Testis (tissue), 5 donors: ENCODE data around the gene MS4A15. TPM values are rescaled to one million over a fixed set of nuclear protein-coding genes. Genes with fewer than 3 reads are reported as not detected.
"Not testable (repeated sequence)": the region's sequence is repeated elsewhere in the genome, so short reads cannot be mapped to it uniquely, and the experiment has no call there.

Experiments
- DNase-seq: peaks from one replicate; pipeline ENCODE4 v3.0.0-alpha.2; 2019
- H3K27ac ChIP-seq, 2 donors: fragments of 200-600 bp; sonication (generic); one replicate each; pipeline ENCODE4 v1.5.1; 2019
- H3K27me3 ChIP-seq: fragments of 200-600 bp; sonication (generic); one replicate; pipeline ENCODE4 v1.5.1; 2019
- H3K36me3 ChIP-seq: fragments of 200-600 bp; sonication (generic); one replicate; pipeline ENCODE4 v1.5.1; 2017; ENCODE audit warnings: low read depth; ENCODE audit errors: missing control alignments
- H3K4me1 ChIP-seq: fragments of 200-600 bp; sonication (generic); one replicate; pipeline ENCODE4 v1.5.1; 2019
- H3K4me3 ChIP-seq, 2 donors: fragments of 200-600 bp; sonication (generic); one replicate each; pipeline ENCODE4 v1.5.1; 2017 to 2019
- H3K9me3 ChIP-seq: fragments of 200-600 bp; sonication (generic); one replicate; pipeline ENCODE4 v1.5.1; 2017
- POLR2A ChIP-seq: fragments of 450-650 bp; IDR thresholded peaks from one replicate; pipeline ENCODE4 v1.6.1; 2017; ENCODE audit warnings: antibody characterized with exemption, mild to moderate bottlenecking, moderate library complexity
- WGBS, 2 donors: methylation state at CpG; one replicate each; pipeline ENCODE4 v1.1.5; 2018; 5-methylcytosine and 5-hydroxymethylcytosine counted together
- intact Hi-C: fragments of 100-400 bp; cut with DNase I; formaldehyde crosslinking; loops from one replicate; pipeline ENCODE4 v1.15.1; 2023; ENCODE audit warnings: low total_unique reads
- long read RNA-seq, 2 donors: transcript quantifications; one replicate each; lab custom pipeline, GENCODE V29; 2026
- polyA plus RNA-seq: library from polyadenylated mRNA; stranded (reverse); fragments of 350-450 nt; fragmentation: Illumina TruSeq; extraction: RNeasy Lipid Tissue Mini Kit (QIAGEN cat#74804); gene quantifications from one replicate; pipeline ENCODE4 v1.2.3, GENCODE V29; 2014; ENCODE audit warnings: low read depth, low replicate concordance; ENCODE audit not compliant: insufficient read depth
- total RNA-seq, 2 donors: library from RNA; depleted of rRNA; stranded (reverse); fragments of >200 nt; gene quantifications; one replicate each; pipeline ENCODE4 v1.2.3, GENCODE V29; 2016
- TF ChIP-seq, protein P1 (sequence below), 3 experiments: fragments of 450-650 bp in 2 of 3; fragments of 200-600 bp in 1 of 3; sonication (generic) in 1 of 3; IDR thresholded peaks; one replicate each; pipeline ENCODE4 v1.5.1; 2016 to 2019; ENCODE audit warnings: antibody characterized with exemption in 3 of 3, mild to moderate bottlenecking in 2 of 3, moderate library complexity in 1 of 3

Gene MS4A15, protein sequence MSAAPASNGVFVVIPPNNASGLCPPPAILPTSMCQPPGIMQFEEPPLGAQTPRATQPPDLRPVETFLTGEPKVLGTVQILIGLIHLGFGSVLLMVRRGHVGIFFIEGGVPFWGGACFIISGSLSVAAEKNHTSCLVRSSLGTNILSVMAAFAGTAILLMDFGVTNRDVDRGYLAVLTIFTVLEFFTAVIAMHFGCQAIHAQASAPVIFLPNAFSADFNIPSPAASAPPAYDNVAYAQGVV
- under 1 TPM; 0.31 to 0.56 TPM for total RNA-seq
- polyA plus RNA-seq = 0.82 TPM
- long read RNA-seq, donor 1 = 0 reads
- long read RNA-seq, donor 2 = 0 reads

DNA sequence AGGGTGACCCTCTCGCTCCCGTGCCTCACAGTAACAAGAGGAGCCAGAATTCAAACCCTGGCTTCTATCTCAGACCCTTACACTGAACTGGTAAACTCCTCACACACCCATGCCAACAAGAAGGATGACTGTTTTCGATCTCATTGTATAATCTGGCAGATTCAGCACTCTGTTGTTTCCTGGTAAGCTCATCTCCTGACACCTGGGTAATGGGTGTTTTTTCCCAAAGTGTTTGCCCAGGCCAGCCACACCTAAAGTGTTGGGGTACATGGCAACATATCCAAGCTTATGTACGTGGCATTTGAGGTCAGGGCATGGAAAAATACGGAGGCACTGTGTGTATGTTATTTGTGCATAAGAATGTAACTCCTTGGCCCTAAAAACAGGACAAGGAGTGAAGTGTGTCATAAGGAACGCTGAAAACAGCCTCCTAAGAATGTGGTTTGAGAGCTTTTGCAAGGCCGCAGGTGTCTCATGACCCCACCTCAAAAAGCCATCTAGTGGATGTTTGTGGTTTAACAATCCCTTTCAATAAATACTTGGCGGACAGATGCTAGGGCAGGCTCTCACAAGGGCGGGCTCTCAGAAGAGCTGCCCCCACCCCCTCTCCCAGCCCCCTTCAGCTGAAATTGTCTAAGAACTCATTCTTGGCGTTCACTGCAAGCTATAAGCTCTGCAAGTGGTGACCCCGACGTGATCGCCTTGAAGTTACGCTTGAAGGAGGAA lies at the start of gene MS4A15:
Gene MS4A15, plus strand, starts transcription at position 561 of the 726 bp plus-strand sequence. CDS start 6,867 bp downstream, outside the sequence.
- Histone ChIP-seq H3K9me3 (no peaks in the 10 kb centered on the region), H3K36me3 (no peaks in the 10 kb centered on the region), H3K27ac (no peak within 1 kb of the TSS), H3K4me1 (no peaks in the 10 kb centered on the region), H3K27me3 (no peaks in the 10 kb centered on the region), H3K4me3 (no peak within 1 kb of the TSS)
- TF ChIP-seq, protein P1, sequence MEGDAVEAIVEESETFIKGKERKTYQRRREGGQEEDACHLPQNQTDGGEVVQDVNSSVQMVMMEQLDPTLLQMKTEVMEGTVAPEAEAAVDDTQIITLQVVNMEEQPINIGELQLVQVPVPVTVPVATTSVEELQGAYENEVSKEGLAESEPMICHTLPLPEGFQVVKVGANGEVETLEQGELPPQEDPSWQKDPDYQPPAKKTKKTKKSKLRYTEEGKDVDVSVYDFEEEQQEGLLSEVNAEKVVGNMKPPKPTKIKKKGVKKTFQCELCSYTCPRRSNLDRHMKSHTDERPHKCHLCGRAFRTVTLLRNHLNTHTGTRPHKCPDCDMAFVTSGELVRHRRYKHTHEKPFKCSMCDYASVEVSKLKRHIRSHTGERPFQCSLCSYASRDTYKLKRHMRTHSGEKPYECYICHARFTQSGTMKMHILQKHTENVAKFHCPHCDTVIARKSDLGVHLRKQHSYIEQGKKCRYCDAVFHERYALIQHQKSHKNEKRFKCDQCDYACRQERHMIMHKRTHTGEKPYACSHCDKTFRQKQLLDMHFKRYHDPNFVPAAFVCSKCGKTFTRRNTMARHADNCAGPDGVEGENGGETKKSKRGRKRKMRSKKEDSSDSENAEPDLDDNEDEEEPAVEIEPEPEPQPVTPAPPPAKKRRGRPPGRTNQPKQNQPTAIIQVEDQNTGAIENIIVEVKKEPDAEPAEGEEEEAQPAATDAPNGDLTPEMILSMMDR (IDR thresholded peaks at IDR 0.05) = peak in 2 of 3 experiments; percentile 15 to 26
- TF ChIP-seq POLR2A = no peak
- WGBS, 2 donors = 50 to 57% methylated on average over 14 of the region's 14 CpGs
- intact Hi-C loops = no loop called here
- no peak for DNase-seq

DNA sequence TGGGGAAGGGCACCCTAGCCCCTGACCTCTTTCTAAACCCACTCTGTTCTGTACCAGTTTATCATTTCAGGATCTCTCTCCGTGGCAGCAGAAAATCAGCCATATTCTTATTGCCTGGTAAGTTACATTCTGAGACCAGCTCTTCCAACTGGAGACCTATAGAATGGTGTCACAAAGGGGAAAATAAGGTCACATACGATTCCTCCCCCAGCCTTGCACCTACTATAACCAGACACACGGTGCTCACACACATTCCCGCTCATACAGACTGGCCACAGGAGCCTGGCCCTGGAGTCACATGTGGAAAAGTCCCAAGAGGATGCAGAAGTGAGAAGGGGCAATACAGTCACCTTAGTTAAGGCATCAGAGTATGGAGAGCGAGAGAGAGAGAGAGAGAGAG lies 49.7 kb upstream of the MS4A15 start:
- intact Hi-C loops = no loop called here
- TF ChIP-seq, protein P1 (IDR thresholded peaks at IDR 0.05) = no peak
- no peak for TF ChIP-seq POLR2A
- Histone ChIP-seq H3K9me3 (no peaks in the 10 kb centered on the region), H3K4me1 (no peaks in the 10 kb centered on the region), H3K36me3 (no peaks in the 10 kb centered on the region), H3K27me3 (no peaks in the 10 kb centered on the region), H3K4me3 (no peak overlapping the region), H3K27ac (no peak overlapping the region)
- 84 to 87% methylated on average over 5 of the region's 5 CpGs for WGBS, 2 donors
- no peak for DNase-seq

DNA sequence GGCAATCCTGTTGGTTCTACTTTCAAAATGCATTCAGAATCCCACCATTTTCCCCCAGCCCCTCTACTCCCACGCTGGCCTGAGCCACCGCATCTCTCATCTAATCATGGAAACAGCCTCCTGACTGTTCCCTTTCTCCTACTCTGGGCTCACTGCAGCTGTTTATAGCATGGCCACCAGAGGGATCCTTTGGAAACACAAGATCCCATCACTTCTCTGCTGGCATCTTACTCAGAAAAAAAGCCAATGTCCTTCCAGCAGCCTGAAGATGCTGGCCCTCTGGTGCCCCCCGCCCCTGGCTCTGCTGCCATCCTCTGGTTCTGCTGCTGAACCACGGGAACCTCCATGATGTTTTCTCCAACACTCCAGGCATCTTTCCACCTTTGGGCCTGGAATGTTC lies 46.2 kb upstream of the MS4A15 start:
- Histone ChIP-seq H3K27ac (no peak overlapping the region), H3K9me3 (no peaks in the 10 kb centered on the region), H3K36me3 (no peaks in the 10 kb centered on the region), H3K4me3 (no peak overlapping the region), H3K27me3 (no peaks in the 10 kb centered on the region), H3K4me1 (no peaks in the 10 kb centered on the region)
- DNase-seq = no peak
- TF ChIP-seq POLR2A = no peak
- TF ChIP-seq, protein P1 (IDR thresholded peaks at IDR 0.05) = peak in 2 of 3 experiments; percentile 24 to 31
- WGBS, 2 donors = 75 to 89% methylated on average over 4 of the region's 4 CpGs
- intact Hi-C loops = no loop called here

DNA sequence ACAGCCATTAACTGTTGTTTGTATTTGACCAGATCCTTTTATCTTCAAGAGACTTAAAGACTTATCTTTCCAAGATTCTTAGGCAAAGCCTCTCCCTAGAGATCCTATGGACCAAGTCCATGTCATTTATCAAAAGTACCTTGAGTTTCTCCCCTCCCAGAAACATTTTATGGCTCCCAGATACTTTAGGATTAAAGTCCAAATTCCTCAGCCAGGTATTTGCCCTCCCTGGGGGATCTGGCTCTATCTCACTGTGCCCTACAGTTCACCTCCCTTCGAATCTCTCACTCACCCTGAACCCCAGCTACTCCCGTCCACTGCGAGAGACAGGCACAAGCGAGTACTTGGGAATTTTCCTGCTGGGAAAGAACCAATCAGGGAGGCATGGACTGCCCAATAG lies 45.4 kb upstream of the MS4A15 start:
- H3K27me3 ChIP-seq = no peaks in the 10 kb centered on the region
- H3K4me1 ChIP-seq = no peaks in the 10 kb centered on the region
- intact Hi-C loops = no loop called here
- no peak overlapping the region for H3K4me3 ChIP-seq
- WGBS, 2 donors = 77 to 80% methylated on average over 4 of the region's 4 CpGs
- no peaks in the 10 kb centered on the region for H3K9me3 ChIP-seq
- TF ChIP-seq, protein P1 (IDR thresholded peaks at IDR 0.05) = no peak
- no peak for TF ChIP-seq POLR2A
- DNase-seq = no peak
- no peaks in the 10 kb centered on the region for H3K36me3 ChIP-seq
- no peak overlapping the region for H3K27ac ChIP-seq

DNA sequence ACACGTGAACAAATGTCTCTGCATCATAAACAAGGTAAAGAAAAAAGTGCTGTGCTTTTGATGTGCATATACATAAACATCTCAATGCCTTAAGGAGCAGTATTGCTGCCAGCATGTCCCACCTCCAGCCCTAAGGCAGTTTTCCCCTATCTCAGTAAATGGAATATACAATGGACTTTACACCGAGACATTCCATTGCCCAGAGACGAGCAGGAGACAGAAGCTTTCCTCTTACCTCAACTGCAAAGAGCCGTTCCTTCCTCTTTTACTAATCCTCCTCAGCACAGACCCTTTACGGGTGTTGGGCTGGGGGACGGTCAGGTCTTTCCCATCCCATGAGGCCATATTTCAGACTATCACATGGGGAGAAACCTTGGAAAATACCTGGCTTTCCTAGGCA lies 43.2 kb upstream of the MS4A15 start:
- H3K4me1 ChIP-seq, DNase-seq, H3K4me3 ChIP-seq, H3K27me3 ChIP-seq, H3K36me3 ChIP-seq, intact Hi-C loops, H3K27ac ChIP-seq, H3K9me3 ChIP-seq: not testable (repeated sequence)
- 79 to 90% methylated on average over 6 of the region's 6 CpGs for WGBS, 2 donors
